ENCODE data around the gene NFATC3. TPM values are rescaled to one million over a fixed set of nuclear protein-coding genes. Genes with fewer than 3 reads are reported as not detected.

Gene NFATC3
- total RNA-seq, 1 experiment from 2014 or later: 15.4 TPM

GRCh38 chr16:68244903-68245853 is 160.0 kb downstream of the NFATC3 start, which contains the start of gene PLA2G15:
Gene PLA2G15, plus strand, starts transcription at chr16:68245373. Its CDS starts 54 bp downstream, at chr16:68245427.
- peak; percentile 80 for DNase-seq (ENCODE audit: low read depth)

DNA sequence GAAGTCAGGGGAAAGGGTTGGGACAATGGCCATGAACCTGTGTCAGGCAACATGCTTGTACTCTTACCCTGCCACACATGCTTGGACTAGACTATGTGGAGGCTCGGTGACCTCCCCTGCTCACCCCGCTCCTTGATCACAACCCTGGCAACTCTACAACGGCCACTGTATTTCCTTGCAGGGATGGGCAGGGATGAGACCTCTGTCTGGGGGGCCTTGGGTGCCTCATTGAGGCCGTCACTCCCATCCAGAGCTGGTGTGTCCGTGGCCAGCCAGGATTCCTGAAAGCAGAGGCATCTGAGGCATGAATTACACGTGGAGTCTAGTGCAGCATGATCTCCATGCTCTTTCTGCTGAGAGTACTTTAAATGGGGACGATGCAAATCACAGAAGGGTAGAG is 161.0 kb downstream of the NFATC3 start:
- DNase-seq (ENCODE audit: low read depth): no peak

- DNase-seq (ENCODE audit: low read depth): no peak
Observed at GRCh38 chr16:68246666-68247065, 161.5 kb downstream of the NFATC3 start.

DNA sequence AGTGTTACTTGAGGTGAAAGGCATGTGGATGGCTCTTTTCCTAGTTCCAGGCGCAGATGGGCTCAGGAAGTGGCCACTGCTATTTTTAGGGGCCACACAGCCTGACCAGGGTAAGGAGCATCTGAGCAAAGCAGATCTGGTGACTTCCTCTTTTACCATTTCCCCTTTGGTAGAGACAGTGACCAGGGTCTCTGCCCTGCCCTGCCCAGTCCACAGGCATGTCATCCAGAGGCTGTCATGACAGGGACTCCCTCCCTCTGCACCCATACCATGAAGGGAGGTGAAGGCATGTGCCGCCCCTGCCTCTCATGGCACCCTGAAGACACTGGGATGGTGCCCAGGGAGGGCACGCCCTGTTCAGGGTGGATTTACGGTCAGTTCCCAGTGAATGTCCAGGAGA is 162.2 kb downstream of the NFATC3 start:
- no peak for DNase-seq (ENCODE audit: low read depth)

DNA sequence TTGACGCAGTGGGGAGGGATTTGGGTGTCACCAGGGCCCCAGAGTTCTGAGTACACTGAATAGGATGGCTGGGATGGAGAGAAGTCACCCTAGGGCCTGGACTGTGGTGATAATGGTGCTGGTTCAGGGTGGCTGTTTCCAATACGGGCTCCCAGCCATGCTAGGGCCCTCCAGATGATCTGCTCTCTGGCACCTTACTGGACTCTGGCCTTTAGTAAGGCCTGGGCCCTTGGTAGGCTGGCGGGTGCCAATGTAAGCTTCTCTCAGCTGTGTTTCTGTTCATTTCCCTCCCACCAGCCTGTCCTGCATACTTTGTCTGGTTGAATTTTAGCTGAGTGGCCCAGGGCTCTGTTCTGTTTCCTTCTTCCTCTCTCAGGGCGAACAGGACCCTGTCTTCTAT is 162.8 kb downstream of the NFATC3 start:
- DNase-seq (ENCODE audit: low read depth): no peak

DNA sequence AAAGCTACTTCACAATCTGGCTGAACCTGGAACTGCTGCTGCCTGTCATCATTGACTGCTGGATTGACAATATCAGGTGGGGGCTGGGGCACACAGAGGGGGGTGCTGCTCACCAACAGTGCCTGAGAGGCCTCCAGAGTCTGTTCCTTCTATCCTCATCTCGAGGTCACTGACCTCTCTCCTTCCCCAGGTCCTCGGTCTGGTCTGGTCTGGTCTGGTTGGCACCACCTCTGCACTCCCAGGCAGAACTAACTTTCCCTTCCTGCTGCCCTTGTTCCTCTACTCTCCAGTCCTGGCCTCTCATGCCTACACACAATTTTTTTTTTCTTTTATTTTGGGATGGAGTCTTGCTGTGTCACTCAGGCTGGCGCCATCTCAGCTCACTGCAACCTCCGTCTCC is 164.2 kb downstream of the NFATC3 start:
- DNase-seq (ENCODE audit: low read depth): no peak

- DNase-seq (ENCODE audit: low read depth): no peak
Observed at GRCh38 chr16:68250951-68251350, 165.8 kb downstream of the NFATC3 start.

GRCh38 chr16:68251832-68252231 is 166.7 kb downstream of the NFATC3 start:
- DNase-seq (ENCODE audit: low read depth): no peak

GRCh38 chr16:68252383-68252782 is 167.2 kb downstream of the NFATC3 start:
- no peak for DNase-seq (ENCODE audit: low read depth)

GRCh38 chr16:68253721-68254120 is 168.6 kb downstream of the NFATC3 start:
- DNase-seq (ENCODE audit: low read depth): no peak

DNA sequence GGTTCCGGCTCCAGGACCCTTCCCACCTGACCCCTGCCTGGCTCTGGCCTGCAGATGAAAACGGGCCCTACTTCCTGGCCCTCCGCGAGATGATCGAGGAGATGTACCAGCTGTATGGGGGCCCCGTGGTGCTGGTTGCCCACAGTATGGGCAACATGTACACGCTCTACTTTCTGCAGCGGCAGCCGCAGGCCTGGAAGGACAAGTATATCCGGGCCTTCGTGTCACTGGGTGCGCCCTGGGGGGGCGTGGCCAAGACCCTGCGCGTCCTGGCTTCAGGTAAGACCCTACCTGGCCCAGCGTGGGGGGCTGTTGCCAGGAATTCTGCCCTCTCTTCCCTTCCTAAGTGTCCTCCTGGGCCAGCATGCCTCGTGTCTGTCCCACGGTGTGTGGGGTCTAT is 170.5 kb downstream of the NFATC3 start:
- no peak for DNase-seq (ENCODE audit: low read depth)

GRCh38 chr16:68257251-68257905 is 172.2 kb downstream of the NFATC3 start:
- DNase-seq (ENCODE audit: low read depth): peak; percentile 18

DNA sequence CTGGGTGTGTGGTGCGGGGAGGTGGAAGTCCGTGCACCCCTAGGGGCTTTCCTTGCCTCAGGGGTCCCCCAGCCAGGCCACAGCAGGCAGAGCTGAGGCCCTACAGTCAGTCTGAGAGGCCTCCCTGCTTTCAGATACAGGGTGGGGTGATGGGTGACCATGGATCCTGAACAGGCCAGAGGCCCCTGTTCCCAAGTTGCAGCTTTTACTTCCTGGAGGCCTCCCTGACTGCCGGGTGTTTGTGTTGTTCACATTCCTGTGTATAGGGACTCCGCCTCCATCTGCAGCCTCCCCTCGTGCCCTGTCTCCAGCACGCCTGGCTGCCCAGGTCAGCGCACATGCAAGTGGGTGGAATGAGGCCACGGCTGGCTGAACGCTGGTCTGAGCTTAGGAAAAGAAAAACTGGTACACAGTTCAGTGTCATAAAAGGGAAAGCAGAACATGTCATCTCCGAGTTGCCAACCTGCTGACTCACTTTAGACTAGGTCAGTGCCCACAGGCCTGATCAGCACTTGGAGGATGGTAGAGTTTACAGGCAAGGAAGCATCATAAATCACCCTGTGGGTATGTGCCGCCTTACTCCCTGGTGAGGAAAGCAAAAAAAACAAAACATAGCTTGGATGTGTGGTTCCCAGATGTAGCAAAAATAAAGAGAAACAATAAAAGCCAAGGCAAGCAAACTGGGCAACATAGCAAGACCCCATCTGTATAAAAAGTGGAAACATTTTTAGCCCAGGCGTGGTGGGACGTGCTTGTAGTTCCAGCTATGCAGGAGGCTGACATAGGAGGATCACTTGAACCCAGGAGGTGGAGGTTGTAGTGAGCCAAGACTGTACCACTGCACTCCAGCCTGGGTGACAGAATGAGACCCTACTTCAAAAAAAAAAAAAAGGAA is 173.0 kb downstream of the NFATC3 start:
- DNase-seq (ENCODE audit: low read depth): peak; percentile 85

DNA sequence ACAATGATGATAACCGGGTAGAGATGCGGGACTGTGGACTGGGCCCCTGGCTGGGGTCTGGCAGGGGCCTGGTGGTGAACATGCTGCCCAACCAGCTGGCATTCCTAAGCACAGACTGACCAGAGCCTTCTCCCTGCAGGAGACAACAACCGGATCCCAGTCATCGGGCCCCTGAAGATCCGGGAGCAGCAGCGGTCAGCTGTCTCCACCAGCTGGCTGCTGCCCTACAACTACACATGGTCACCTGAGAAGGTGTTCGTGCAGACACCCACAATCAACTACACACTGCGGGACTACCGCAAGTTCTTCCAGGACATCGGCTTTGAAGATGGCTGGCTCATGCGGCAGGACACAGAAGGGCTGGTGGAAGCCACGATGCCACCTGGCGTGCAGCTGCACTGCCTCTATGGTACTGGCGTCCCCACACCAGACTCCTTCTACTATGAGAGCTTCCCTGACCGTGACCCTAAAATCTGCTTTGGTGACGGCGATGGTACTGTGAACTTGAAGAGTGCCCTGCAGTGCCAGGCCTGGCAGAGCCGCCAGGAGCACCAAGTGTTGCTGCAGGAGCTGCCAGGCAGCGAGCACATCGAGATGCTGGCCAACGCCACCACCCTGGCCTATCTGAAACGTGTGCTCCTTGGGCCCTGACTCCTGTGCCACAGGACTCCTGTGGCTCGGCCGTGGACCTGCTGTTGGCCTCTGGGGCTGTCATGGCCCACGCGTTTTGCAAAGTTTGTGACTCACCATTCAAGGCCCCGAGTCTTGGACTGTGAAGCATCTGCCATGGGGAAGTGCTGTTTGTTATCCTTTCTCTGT is 174.0 kb downstream of the NFATC3 start:
- DNase-seq (ENCODE audit: low read depth): no peak

- DNase-seq (ENCODE audit: low read depth): no peak
Observed at GRCh38 chr16:68263559-68264127, 178.5 kb downstream of the NFATC3 start.

GRCh38 chr16:68264128-68265077 is 179.2 kb downstream of the NFATC3 start, which contains the start of gene SLC7A6:
Gene SLC7A6, plus strand, starts transcription at chr16:68264526. Its CDS starts 10,201 bp downstream, at chr16:68274727.
- peak; percentile 78 for DNase-seq (ENCODE audit: low read depth)

- DNase-seq (ENCODE audit: low read depth): peak; percentile 79
Observed at GRCh38 chr16:68265078-68265920, 180.1 kb downstream of the NFATC3 start.
